ENCODE measurements around the gene TMEM229B. TPM values are rescaled to one million over a fixed set of nuclear protein-coding genes. Genes with fewer than 3 reads are reported as not detected.

The TMEM229B gene
- total RNA-seq, 2 donors from 2014 or later: 1.1 to 1.5 TPM

GRCh38 chr14:67533754-67534085 is 45.2 kb upstream of the TMEM229B start:
- DNase-seq: no peak
- peak overlapping the region; percentile 95 for H3K27ac Mint-ChIP-seq

GRCh38 chr14:67532998-67533753 is 44.7 kb upstream of the TMEM229B start, which contains the start of gene PLEKHH1:
TSS of gene PLEKHH1 (plus strand) at chr14:67533290. CDS start at chr14:67541868, 8,578 bp downstream.
- WGBS, 2 experiments (ENCODE audit: insufficient coverage in 1 of 2, insufficient read length in 1 of 2): 0% methylated on average over 22 to 85 of the region's 86 CpGs
- H3K27ac Mint-ChIP-seq: peak within 1 kb of the TSS; percentile 95

More at GRCh38 chr14:67533754-67534085, 45.2 kb upstream of the TMEM229B start:
- Histone ChIP-seq H3K9me3 (ENCODE audit: control insufficient read depth, low read length) (no peaks in the 10 kb centered on the region), H3K9ac (ENCODE audit: extremely low read depth, low read length, poor library complexity, severe bottlenecking) (peak overlapping the region; percentile 39), H3K4me1 (ENCODE audit: control insufficient read depth, insufficient read depth, low read length) (no peaks in the 10 kb centered on the region), H3K4me3 (ENCODE audit: low read length) (peak overlapping the region; percentile 83), H3K27ac (ENCODE audit: low read depth, low read length) (no peak overlapping the region), H3K27me3 (ENCODE audit: control insufficient read depth, insufficient read depth, low read length, poor library complexity, severe bottlenecking) (no peaks in the 10 kb centered on the region), H3K36me3 (ENCODE audit: control insufficient read depth, insufficient read depth, low read length) (no peaks in the 10 kb centered on the region)
- H3K4me1 Mint-ChIP-seq: peaks cover 11% of the 10 kb centered on the region
- no peaks in the 10 kb centered on the region for H3K9me3 Mint-ChIP-seq
- no peaks in the 10 kb centered on the region for H3K36me3 Mint-ChIP-seq (ENCODE audit: low read depth)
- peak; percentile 3 for TF ChIP-seq CTCF (conservative IDR thresholded peaks at IDR 0.05)
- peak overlapping the region; percentile 83 for H3K4me3 Mint-ChIP-seq
- H3K27me3 Mint-ChIP-seq (ENCODE audit: insufficient read depth): no peaks in the 10 kb centered on the region
- 4 to 8% methylated on average over 4 to 6 of the region's 6 CpGs for WGBS, 2 experiments (ENCODE audit: insufficient coverage in 1 of 2, insufficient read length in 1 of 2)

GRCh38 chr14:67532606-67532997 is 44.1 kb upstream of the TMEM229B start:
- H3K27me3 Mint-ChIP-seq (ENCODE audit: insufficient read depth): no peaks in the 10 kb centered on the region
- WGBS, 2 experiments (ENCODE audit: insufficient coverage in 1 of 2, insufficient read length in 1 of 2): 28 to 30% methylated on average over 7 to 23 of the region's 23 CpGs
- H3K9ac ChIP-seq (ENCODE audit: extremely low read depth, low read length, poor library complexity, severe bottlenecking): peak overlapping the region; percentile 39
- H3K27ac Mint-ChIP-seq: peak overlapping the region; percentile 55
- no peaks in the 10 kb centered on the region for H3K36me3 ChIP-seq (ENCODE audit: control insufficient read depth, insufficient read depth, low read length)
- no peak for TF ChIP-seq CTCF (conservative IDR thresholded peaks at IDR 0.05)
- H3K36me3 Mint-ChIP-seq (ENCODE audit: low read depth): no peaks in the 10 kb centered on the region
- H3K27ac ChIP-seq (ENCODE audit: low read depth, low read length): no peak overlapping the region
- H3K4me3 Mint-ChIP-seq: peak overlapping the region; percentile 83
- H3K27me3 ChIP-seq (ENCODE audit: control insufficient read depth, insufficient read depth, low read length, poor library complexity, severe bottlenecking): no peaks in the 10 kb centered on the region
- H3K9me3 ChIP-seq (ENCODE audit: control insufficient read depth, low read length): no peaks in the 10 kb centered on the region
- H3K9me3 Mint-ChIP-seq: no peaks in the 10 kb centered on the region
- H3K4me1 ChIP-seq (ENCODE audit: control insufficient read depth, insufficient read depth, low read length): no peaks in the 10 kb centered on the region
- H3K4me3 ChIP-seq (ENCODE audit: low read length): peak overlapping the region; percentile 83
- H3K4me1 Mint-ChIP-seq: peaks cover 11% of the 10 kb centered on the region
- peak; percentile 58 for DNase-seq

More at GRCh38 chr14:67532998-67533753, 44.7 kb upstream of the TMEM229B start, which contains the start of gene PLEKHH1:
- H3K4me3 ChIP-seq (ENCODE audit: low read length): peak within 1 kb of the TSS; percentile 83
- H3K4me1 ChIP-seq (ENCODE audit: control insufficient read depth, insufficient read depth, low read length): no peaks in the 10 kb centered on the region
- TF ChIP-seq CTCF (conservative IDR thresholded peaks at IDR 0.05): peak; percentile 65
- no peaks in the 10 kb centered on the region for H3K27me3 ChIP-seq (ENCODE audit: control insufficient read depth, insufficient read depth, low read length, poor library complexity, severe bottlenecking)
- no peaks in the 10 kb centered on the region for H3K36me3 ChIP-seq (ENCODE audit: control insufficient read depth, insufficient read depth, low read length)
- H3K9me3 Mint-ChIP-seq: no peaks in the 10 kb centered on the region
- H3K4me3 Mint-ChIP-seq: peak within 1 kb of the TSS; percentile 83
- peaks cover 11% of the 10 kb centered on the region for H3K4me1 Mint-ChIP-seq
- no peaks in the 10 kb centered on the region for H3K36me3 Mint-ChIP-seq (ENCODE audit: low read depth)
- no peaks in the 10 kb centered on the region for H3K9me3 ChIP-seq (ENCODE audit: control insufficient read depth, low read length)
- DNase-seq: peak; percentile 91
- H3K9ac ChIP-seq (ENCODE audit: extremely low read depth, low read length, poor library complexity, severe bottlenecking): peak within 1 kb of the TSS; percentile 39
- no peak within 1 kb of the TSS for H3K27ac ChIP-seq (ENCODE audit: low read depth, low read length)
- H3K27me3 Mint-ChIP-seq (ENCODE audit: insufficient read depth): no peaks in the 10 kb centered on the region
